ENCODE results near the gene C19orf81. TPM values are rescaled to one million over a fixed set of nuclear protein-coding genes. Genes with fewer than 3 reads are reported as not detected.

The C19orf81 gene
- total and polyA plus RNA-seq, 2 of the 8 experiments (the other 6 are each of a cell fraction or from before 2014, with no cell fraction given): 11.7 to 13.0 TPM

DNA sequence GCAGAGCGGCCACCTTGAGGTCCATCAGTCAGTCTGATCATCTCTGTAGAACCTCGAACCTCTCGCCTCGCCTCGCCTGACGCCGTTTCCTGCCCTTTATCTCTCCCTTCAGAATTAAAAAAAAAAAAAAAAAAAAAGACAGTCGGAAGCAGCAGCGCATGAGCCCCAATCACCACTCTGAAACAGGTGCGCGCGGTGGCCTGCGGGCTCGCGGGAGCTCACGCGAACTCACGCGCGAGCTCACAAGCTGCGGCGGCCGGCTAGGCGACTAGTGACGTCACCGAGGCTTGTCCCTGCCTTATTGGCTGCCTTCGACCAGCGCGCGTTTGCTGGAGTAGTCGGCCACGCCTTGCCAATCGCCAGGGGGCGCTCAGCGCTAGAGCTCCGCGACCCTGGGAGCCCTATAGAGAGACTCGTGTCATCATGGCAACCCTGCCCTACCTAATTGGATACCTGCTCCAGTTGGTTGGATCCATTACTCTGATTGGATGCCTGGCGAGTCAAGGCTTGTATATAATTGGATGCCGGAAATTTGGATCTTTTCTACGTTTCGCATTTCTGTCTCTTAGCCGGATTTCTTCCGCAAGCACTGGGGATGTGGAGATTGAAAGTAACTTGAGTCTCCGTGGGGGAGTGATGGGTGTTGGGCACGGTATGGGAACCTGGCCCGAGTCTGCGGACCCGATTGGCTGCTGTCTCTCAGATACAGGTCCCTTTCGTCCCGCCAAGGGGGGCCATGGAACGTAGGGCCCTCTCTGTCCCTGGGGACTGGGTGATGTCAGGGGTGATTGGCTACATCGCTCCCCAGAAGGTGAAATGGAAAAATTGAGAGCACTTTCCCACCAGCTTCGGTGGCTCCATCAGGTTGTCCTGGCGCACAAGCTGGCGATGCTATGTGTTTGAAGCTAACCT is 41.1 kb upstream of the C19orf81 start (continued):
- no peak for TF ChIP-seq HDAC2 (IDR thresholded peaks at IDR 0.05; ENCODE audit: borderline replicate concordance in 1 of 2, low read depth in 2 of 2, low read length in 2 of 2)
- TF ChIP-seq SP1 (IDR thresholded peaks at IDR 0.05; ENCODE audit: low read depth, low read length): peak; percentile 85
- peak; percentile 27; the same call in 1 of the 2 replicates for TF ChIP-seq YY1 (IDR thresholded peaks at IDR 0.05; ENCODE audit: low read depth, low read length)
- TF ChIP-seq RAD21 (IDR thresholded peaks at IDR 0.05 in 1 of 2, conservative IDR thresholded peaks at IDR 0.05 in 1 of 2; ENCODE audit: low read depth in 2 of 2, low read length in 2 of 2): peak; percentile 79 to 81
- TF ChIP-seq SIN3A (conservative IDR thresholded peaks at IDR 0.05 in 1 of 2, IDR thresholded peaks at IDR 0.05 in 1 of 2; ENCODE audit: low read depth in 1 of 2, low read length in 2 of 2): no peak
- TF ChIP-seq EP300 (IDR thresholded peaks at IDR 0.05; ENCODE audit: borderline replicate concordance in 1 of 2, low read depth in 2 of 2, low read length in 2 of 2): no peak
- no peak for TF ChIP-seq POLR2AphosphoS5 (IDR thresholded peaks at IDR 0.05; ENCODE audit: low read depth, low read length)
- TF ChIP-seq CTBP2 (IDR thresholded peaks at IDR 0.05; ENCODE audit: borderline replicate concordance, insufficient read depth, insufficient read length, low read length): no peak
